Activated CD4-positive, alpha-beta T cell treated with anti-CD3 and anti-CD28 coated beads for 24 hours (primary cell): Measurements from ENCODE around the gene DIP2B.

ENCODE experiments used
- DNase-seq, 2 donors: peaks; one replicate each; pipeline ENCODE4 v3.0.0-alpha.2; 2020; ENCODE audit warnings: low read depth in 2 of 2

Gene DIP2B

GRCh38 chr12:50725011-50725942 is 220.5 kb downstream of the DIP2B start:
- DNase-seq: no peak

- no peak for DNase-seq
Observed at GRCh38 chr12:50727466-50727865, 222.7 kb downstream of the DIP2B start.

DNA sequence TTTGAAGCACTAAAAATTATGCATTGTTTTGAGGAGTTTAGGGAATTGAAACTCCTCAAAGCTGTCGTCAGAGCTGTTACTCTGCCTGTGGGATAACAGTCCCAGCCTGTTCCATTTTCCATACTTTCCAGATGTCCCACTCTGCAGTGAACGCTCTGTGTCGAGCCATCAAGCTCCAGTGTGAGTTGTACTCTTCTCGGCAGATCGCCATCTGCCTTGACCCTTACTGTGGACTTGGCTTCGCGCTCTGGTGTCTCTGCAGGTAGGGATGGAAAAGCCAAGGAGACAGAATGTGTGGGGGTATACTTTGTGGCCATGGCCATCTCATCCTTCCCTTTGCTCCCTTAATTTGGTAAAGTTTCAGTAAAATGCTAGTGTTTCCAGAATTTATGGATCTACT is 223.6 kb downstream of the DIP2B start:
- no peak for DNase-seq

- no peak for DNase-seq
Observed at GRCh38 chr12:50728841-50729240, 224.1 kb downstream of the DIP2B start.

DNA sequence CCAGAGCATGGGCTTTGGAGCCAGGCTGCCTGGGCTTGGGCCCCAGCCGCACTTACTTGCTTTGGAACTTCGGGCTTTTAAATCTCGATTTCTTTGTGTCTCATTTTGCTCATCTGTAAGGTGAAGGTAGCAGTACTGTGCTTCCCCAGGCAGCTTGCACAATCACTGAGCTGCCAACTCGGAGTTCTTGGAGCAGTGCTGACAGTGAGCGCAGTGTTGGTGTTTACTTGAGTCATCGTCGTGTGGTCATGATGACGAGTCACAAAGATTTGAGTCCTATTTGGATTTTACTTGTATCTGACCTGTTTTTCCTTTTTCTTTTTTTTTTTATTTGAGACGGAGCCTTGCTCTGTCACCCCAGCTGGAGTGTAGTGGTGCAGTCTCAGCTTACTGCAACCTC is 227.8 kb downstream of the DIP2B start:
- no peak for DNase-seq

DNA sequence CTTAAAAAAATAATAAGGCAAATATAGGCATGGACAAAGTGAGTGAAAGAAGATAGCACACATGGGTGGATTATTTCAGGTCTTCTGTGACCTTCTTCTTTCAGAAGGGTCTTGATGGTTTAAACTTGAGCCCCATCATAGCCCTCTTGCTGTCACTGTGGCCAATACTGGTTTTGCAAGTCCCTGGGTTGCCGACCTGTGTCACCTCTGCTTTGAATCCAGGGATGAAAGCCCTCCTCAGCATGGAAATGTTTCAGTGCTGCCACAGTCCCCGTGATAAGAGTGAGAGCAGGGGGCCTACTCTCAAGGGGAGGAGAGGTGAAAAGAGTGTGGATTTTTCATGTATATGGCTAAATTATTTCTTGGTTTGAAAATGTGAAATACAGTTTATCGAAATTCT is 228.9 kb downstream of the DIP2B start:
- DNase-seq: no peak

- no peak for DNase-seq
Observed at GRCh38 chr12:50734409-50735263, 229.9 kb downstream of the DIP2B start.

GRCh38 chr12:50739611-50740010 is 234.8 kb downstream of the DIP2B start:
- DNase-seq: no peak

DNA sequence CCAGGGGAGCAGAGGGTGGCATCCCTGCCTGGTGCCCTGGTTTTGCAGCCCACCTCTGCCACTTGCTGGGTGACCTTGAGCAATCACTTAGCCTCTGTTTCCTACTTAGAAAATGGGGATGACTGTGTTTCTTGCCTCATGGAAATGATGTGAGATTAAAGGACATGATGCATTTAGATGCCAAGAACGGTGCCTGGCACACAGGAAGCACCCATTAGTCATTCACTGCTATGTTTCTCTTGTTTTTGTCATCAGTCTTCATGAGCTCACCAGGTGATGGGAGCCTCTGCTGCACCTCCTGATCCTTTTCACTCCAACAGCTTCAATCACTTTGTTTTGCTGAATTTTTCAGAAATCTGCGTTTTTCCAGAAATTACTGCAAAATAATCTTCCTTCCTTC is 235.5 kb downstream of the DIP2B start:
- no peak for DNase-seq

- DNase-seq: no peak
Observed at GRCh38 chr12:50742776-50743175, 238.0 kb downstream of the DIP2B start.

DNA sequence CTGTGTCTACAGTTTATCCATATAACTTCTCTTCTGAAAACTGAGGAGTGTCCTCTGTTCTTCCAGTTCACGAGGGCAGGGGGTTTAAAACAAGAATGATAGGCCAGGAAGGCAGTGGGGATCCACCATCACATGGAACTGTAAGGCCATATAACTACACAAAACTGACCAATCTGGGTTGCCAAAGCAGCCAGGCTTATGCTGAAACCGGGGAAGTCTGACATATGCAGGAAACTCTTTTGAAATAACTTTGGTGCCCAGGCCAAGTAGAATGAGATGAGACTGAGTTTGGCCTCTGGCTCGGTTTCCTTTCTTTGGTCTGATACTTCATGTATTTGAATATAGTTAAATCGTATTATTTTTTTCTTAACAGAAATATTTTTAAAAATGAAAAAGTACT is 241.1 kb downstream of the DIP2B start:
- DNase-seq: no peak

DNA sequence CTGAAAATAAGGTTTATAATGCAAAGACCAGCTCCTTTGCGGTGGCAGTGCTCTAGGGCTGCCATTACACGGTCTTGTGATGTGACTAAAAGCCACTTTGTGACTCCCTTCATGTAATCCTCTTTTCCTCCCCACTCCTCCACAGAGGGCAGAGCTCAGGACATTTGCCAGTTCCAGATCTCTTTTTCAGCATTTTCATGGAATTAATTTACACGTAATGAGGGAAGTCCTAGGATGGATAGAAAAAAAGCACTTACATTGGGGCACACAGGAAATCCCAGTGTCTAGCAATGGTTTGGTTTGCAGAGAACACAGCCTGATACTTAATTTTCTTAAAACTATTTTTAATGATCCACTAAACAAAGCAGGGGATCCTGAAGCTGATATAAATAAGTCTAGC is 241.6 kb downstream of the DIP2B start:
- DNase-seq: no peak

DNA sequence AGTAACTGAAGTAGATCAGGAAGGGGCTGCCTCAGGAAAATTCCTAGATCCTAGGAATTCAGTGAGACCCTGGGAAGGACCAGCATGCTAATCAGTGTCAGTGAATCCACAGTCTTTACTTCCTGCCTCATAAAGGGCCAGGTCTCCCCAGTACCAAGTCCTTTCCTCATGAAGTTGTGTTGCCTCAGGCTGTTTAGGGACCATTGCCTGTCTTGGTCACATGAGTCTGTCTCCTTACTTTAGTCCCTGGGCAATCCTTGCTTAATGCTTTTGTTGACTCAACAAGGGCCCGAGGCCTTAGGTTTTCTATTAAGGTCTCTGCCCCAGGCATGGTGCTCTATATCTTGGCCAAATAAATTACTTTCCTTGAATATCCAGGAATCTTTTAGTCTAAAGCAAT is 243.0 kb downstream of the DIP2B start:
- no peak for DNase-seq

GRCh38 chr12:50749459-50749882 is 244.7 kb downstream of the DIP2B start:
- DNase-seq: no peak

- no peak for DNase-seq
Observed at GRCh38 chr12:50750366-50750765, 245.6 kb downstream of the DIP2B start.

- no peak for DNase-seq
Observed at GRCh38 chr12:50751948-50752721, 247.3 kb downstream of the DIP2B start.

GRCh38 chr12:50753232-50753769 is 248.5 kb downstream of the DIP2B start:
- no peak for DNase-seq

GRCh38 chr12:50763639-50764285 is 259.0 kb downstream of the DIP2B start, which contains the start of gene ATF1:
Gene ATF1, plus strand, starts transcription at chr12:50764101. Its CDS starts 16,045 bp downstream, at chr12:50780146.
- peak; percentile 74 to 81 for DNase-seq

- peak in 1 of 2 donors; percentile 61 for DNase-seq
Observed at GRCh38 chr12:50764286-50765094, 259.7 kb downstream of the DIP2B start.
